Measurements from ENCODE around the gene SAXO1.

Gene SAXO1

DNA sequence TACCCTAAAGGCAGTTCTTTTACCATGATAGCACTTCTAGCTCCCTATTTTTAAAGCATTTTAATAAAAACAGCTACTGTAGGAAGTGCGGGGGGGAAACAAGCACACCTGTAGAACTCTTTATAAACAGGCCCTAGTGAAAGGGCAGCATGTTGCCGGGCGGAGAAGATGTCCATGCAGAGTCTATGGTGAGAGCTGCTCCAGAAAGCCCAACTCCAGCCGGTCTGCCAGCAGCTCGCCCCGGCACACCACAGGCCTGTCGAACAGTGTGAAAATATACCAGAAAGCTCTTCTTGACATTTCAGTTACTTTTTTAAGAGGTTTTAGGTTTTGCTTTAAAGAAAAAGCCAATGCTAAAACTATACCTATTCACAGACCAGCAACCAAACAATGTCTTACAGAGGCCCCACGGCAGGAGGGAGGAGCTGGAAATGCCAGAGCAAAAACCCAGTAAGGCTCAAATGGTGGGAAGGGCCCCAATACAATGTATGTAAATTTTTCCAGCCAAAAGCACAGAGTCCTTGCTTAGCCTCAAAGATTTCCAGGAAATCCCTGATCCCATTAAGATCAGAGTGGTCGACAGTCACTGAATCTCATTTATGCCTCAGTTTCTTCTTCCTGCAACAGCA is 121.2 kb downstream of the SAXO1 start:
- DNase-seq (ENCODE audit: low read depth, low spot score): no peak

DNA sequence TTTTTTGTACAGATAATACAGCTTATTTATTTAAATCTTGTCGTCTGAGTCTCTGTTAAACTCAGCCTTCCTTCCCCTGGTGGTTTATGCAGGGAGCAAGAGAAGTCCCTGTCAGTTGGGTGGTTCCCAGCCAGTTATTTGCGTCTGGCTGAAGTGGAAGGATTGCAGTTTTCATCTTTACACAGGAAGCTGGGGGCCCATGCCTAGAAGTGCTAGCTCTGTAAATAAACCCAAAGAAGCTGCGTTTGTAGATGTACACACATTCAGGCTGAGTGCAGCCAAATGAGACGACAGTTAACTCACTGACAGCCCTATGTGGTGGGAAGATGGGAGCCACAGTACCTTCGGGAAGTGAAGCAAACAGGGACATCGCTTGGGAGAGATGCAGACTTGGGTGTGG is 122.1 kb downstream of the SAXO1 start:
- no peak for DNase-seq (ENCODE audit: low read depth, low spot score)

DNA sequence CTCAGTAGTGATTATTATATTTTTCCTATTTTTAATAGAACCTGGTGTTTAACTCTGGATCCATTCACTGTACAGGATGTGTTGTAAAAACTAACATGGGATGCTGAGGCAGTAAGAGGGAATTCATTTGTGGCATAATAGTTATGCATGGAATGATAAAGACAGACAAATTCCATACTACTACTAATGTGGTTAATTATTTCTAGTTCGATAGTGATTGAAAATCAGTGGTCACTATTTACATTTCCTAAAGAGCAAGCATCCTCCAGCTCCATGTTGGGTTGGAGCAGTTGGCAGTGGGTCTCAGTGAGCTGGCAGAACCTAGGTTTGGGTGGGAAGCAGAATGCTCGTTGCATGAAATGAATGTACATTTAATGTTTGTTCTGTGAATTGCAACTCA is 122.6 kb downstream of the SAXO1 start:
- no peak for DNase-seq (ENCODE audit: low read depth, low spot score)

DNA sequence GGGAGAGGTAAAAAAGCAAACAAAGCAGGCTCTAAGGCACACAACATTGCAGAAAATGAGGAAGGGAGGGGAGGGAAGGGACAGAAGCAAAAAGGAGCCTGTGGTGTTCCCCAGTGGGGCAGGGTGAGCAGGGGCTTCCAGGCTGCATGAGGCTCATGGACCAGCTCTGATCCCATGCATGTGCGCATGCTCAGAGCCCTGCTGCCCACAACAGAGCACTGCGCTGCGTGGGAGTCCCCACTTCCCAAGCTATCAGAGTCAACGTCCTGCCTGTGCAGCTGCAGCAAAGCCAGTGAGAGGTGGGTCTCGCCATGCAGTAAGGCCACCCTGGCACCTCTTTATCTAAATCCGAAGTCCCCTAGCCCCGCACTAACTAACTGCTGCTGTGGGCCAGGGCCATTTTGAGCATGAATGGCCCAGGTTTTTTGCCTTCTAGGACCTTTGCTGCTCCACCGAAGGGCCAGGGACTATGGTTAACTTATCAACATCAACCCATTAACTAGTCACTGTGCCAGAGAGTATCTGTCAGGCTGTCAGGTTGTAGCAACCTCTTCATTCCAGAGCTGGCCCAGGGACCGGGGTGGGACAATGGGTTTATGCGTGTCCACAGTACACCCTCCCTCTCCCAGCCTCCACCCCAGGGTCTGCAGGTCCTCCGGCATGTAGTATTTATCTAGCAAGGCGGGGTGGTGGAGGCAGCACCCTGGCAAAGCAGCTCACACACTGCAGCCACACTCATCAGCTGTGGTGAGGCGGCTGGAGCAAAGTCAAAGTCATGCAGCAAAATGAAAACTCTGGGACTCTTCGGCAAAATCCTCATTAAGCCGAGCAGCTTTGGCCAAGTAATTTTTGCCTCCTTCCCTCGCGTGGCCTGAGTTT is 123.6 kb downstream of the SAXO1 start:
- no peak for DNase-seq (ENCODE audit: low read depth, low spot score)

DNA sequence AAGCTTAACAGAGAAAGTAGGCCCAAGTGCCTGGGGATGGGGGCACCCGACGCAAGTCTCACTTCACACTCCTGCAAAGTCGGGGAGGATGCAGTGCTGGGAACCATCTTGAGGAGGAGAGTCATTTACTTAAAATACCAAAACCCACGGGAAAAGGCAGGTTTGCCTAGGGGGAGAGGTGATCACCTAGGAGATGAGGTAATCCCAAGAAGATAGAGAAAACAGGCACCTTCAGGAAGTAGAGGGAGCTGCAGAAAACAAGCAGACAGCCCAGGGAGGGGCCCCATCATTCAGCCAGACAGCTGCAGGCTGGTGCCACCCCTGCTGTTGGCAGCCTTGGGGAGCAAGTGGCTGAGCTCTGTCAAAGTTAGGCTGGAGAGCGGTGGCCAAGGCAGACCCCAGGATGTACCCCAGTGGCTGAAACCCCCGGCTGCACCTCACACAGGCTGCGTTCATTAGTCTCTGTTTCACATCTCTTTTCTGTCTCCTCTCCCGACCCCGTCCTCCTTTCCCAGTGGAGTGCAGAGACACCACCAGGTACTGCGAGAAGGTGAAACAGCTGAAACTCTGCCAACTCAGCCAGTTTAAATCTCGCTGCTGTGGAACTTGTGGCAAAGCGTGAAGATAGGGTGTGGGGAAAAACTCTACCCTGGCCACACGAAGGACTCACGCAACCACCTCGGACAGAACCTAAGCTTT is 124.9 kb downstream of the SAXO1 start:
- no peak for DNase-seq (ENCODE audit: low read depth, low spot score)

DNA sequence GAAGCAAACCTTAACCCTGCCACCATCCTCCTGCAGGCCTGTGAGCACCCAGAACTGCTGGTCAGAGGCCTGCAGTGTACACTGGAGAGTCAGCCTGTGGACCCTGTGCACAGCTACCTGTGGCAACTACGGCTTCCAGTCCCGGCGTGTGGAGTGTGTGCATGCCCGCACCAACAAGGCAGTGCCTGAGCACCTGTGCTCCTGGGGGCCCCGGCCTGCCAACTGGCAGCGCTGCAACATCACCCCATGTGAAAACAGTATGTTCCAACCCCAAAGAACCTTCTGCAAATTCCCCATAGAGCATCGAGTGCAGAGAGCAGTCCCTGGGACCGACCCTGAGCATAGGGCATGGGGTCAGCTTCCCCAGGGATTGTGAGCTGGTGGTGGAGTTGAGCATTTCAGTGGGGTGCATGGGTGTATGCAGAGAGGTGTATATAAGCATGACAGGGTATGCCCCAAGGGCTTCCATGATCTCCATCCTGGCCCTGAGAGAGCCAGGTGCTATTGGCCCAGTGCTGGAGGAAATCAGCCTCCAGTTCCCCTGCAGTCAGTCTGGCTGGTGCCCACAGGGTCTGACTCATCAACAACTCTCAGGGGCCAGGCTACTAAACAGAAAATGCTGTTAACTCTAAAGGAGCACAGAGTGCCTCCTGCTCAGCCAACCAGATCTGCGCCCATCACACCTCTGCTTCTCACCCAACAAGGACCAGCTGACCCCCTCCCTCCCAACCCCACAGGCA is 126.2 kb downstream of the SAXO1 start:
- no peak for DNase-seq (ENCODE audit: low read depth, low spot score)

DNA sequence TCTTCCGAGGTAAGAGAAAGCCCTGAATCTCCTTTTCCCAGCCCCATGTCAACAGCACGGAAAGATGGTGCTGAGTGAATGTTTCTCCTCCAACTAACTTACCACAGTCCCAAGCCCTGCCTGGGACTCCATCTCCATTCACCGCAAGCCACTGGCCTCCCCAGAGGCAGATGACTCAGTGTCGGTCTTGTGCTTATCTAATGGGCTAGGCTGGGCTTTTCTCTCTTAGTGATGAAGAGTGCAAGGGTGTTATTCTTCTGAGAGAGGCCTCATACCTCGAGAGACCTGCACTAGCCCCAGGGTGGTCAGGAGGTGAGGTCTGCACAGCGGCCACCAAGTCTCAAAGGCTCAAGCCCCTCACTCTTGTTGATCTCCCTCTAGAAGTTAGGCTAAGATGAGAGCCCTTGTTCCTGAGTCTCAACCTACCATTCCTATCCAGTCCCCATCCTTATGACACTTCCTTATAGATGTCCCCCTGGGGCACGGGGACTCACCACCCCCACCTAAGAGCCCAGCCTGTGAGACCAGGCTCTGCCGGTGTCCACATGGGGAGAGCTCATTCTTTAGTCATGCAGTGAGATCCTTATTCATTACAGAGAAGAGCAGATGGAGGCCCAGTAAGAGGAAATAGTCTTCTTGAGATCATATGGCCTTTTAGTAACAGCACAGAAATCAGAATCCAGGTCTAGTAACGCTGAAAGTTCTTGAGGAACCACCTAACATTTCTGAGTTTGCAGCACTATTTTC is 127.0 kb downstream of the SAXO1 start:
- no peak for DNase-seq (ENCODE audit: low read depth, low spot score)

DNA sequence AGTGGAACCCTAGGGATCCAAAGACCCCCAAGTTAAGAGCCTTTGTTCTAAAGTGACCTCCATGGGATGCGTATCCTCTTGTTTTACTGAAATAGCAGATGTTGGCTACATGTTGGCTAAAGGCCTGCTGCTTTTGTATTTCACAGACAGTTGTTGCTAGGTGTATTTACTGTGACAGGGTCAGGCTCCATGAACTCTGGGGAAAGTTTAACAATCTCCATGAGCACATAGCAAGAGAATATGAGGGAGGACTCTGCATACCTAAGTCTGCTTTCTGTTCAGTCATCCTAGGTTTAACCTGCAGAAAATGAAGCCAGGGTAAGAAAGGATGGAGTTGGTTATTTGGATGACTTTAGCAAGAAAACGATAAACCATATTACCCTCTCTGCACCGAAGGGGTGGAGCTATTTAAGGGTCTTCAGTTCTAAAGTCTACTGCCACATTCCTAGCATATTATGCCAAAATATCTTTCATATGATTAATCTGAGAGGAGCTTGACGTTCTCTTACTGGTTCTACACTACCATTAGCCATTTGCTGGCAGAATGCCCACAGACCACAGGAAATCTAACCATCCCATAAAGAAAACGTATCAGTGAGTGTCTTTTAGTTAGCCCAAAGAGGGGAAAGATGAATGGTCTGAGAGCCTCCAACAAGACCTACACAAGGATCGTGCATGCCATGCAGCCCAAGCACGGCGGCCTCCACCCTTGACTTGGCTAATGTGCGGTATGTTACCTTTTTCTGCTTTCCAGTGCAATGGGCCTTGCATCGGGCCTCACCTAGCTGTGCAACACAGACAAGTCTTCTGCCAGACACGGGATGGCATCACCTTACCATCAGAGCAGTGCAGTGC is 127.8 kb downstream of the SAXO1 start:
- no peak for DNase-seq (ENCODE audit: low read depth, low spot score)

DNA sequence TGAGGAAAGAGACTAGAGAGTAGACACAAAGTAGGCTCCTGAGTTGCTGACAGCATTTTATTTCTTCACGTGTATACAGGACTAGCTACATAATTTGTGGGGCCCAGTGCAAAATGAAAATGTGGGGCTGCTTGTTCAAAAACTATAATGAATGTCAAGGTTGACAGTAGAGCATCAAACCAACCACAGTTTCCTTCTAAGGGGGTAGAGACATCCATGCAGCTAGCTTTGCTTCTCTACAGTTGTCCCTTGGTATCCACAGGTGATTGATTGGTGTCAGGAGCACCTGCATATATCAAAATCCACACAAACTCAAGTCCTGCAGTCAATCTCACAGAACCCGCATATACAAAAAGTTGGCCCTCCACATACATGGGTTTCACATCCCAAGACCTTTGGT is 129.6 kb downstream of the SAXO1 start:
- no peak for DNase-seq (ENCODE audit: low read depth, low spot score)

DNA sequence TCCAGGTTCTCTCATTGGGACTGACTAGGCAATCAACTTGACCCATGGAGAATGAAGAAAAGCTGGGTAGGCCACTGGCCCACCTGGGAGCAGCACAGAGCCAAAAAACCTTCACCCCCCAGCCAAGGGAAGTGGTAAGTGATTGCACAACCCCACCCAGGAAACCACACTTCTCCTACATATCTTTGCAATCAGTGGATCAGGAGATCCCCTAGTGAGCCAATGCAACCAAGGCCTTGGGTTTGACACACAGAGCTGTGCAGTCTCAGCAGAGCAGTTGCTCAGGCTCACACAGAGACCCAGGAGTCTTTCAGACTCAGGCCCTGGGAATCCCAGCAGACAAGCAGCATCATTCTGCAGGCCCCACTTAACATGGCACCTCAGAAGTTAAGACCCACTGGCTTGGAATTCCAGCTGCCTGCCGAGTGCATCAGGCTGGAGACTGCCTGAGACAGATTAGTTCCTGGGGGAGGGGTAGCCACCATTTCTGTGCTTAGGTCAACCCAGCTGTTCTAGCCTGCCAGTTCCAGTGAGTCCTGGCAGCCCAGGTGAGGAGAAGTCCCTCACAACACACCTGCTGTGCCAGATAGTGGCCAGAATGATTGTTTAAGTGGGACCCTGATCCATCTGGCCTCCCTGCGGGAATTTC is 136.4 kb downstream of the SAXO1 start:
- DNase-seq (ENCODE audit: low read depth, low spot score): no peak

DNA sequence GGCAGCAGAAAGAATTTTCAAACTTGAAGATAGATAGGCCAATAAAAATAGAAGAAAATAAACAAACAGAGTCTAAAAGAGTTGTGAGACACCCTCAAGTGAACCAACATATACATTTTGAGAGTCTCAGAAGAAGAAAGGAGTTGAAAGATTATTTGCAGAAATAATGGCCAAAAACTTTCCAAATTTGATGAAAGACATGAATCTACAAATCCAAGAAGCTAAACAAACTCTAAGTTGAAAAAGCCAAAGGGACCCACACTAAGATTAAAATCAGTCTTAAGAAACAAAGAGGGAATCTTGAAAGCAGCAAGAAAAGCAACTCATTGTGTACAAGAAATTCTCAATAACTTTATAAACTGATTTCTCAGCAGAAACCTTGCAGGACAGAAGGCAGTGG is 137.0 kb downstream of the SAXO1 start:
- no peak for DNase-seq (ENCODE audit: low read depth, low spot score)

DNA sequence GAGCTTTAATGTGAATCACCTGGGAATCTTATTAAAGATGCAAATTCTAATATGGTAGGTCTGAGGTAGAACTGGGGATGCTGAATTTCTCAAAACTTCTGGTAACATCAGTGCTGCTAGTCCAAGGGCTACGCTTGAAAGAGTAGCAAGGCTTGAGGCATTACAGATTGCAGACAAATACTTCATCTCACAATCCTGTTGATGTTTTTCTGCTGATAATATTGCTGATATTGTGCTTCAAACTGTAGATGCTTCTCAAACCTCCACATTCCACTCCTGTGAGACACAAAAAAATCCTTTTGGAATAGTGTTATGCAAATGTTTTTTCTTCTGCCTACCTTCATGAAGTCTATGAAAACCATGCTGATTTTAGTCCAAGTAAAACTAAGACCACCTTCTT is 139.5 kb downstream of the SAXO1 start:
- DNase-seq (ENCODE audit: low read depth, low spot score): no peak

DNA sequence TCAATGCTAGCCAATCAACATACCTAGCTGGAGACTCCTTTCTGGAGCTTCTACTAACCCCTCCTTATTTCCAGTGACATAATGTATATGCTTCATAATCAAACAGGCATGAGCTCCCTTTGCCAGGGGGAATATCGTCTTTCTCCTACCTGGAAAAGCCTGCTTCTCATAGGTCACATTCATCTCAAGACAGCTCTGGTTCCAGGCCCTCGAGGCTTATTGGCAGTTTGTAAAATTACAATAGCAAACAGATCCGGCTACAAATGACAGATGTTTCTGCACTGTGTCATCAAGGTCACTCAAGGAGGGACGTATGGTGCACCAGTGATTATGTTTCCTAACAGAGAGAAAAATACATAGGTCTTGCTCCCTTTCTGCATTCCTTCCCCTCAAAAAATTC is 140.0 kb downstream of the SAXO1 start:
- DNase-seq (ENCODE audit: low read depth, low spot score): no peak

DNA sequence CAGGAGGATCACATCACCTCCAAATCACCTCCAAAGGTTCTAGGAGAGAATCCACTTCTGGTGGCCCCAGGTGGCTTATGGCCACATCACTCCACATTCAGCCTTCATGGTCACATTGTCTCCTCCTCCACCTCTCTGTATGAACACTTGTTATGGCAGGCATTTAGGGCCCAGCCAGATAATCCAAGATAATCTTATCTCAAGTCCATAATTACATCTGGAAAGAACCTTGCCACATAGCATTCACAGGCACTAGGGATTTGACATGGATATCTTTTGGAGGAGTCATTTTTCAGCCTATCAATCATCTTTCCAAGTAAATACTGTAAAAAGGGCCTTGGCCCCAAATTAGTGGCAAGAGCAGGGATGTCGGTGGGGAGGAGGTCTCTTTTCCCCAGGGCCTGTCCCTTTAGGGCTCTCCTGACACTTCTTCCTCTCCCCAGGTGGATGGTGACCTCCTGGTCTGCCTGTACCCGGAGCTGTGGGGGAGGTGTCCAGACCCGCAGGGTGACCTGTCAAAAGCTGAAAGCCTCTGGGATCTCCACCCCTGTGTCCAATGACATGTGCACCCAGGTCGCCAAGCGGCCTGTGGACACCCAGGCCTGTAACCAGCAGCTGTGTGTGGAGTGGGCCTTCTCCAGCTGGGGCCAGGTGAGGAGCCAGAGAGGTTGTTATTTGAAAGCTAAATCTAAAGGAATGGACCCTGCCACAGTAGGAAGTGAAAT is 140.9 kb downstream of the SAXO1 start:
- no peak for DNase-seq (ENCODE audit: low read depth, low spot score)

DNA sequence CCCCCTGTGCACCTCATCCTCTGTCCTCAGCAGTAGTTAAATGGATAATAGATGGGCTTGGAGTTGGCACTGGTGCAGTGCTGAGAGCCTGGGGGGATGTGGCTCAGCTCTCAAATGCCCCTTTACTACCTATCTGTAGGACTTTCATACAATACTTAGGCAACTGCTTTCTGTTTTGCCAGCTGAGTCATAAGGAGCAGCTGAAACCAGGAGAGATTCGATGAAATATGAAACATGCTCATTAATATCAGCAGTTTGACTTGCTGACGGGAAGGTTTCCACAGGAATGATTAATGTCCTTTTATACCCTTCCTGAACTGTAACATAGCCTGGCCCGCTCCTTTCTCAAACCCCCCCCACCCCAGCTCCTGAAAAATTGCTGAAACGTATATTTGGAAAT is 142.6 kb downstream of the SAXO1 start:
- no peak for DNase-seq (ENCODE audit: low read depth, low spot score)

DNA sequence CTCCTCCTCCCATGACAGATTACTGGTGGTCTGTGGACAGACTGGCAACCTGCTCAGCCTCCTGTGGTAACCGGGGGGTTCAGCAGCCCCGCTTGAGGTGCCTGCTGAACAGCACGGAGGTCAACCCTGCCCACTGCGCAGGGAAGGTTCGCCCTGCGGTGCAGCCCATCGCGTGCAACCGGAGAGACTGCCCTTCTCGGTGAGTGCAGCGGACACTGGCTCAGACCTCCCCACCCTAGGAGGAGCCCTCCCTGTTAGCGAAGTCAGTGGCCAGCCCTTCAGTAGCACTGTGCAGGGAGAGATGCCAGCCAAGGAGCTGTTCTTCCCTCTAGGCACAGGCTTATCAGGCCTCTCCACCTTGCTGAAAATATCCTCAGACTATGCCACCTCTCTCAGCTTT is 143.5 kb downstream of the SAXO1 start:
- no peak for DNase-seq (ENCODE audit: low read depth, low spot score)

DNA sequence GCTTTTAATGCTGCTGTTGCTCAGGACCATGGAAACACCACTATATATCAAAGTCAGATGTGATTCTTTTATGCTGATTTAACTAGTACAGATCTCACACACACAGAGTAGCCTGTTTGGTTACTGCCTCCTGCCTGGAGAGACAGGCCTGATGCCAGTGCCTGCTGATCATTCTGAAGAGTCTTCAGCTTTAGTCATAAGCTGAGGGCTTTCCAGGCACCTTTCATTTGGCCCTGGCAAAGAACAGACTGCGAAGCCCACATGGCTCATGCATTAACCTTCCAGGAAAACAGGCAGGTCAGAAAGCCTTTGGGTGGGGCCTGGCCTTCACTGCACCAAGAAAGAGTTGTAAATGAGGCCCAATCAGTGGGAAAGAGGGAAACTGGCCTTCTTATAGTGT is 144.7 kb downstream of the SAXO1 start:
- no peak for DNase-seq (ENCODE audit: low read depth, low spot score)

DNA sequence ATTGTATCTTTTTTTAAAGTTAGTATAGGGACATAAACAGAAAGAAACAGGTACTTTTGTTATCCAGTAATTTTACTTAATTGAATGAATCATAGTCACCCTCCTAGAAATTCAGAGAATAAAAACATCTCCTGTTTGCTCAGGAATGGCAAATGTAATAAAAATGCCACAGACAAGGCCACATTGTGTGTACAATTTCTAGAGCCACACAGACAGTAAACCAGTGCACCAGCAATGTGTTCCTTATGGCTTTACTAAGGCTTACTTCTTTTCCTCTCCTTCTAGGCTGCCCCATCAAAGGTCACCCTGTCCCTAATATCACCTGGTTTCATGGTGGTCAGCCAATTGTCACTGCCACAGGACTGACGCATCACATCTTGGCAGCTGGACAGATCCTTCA is 145.5 kb downstream of the SAXO1 start:
- DNase-seq (ENCODE audit: low read depth, low spot score): no peak

DNA sequence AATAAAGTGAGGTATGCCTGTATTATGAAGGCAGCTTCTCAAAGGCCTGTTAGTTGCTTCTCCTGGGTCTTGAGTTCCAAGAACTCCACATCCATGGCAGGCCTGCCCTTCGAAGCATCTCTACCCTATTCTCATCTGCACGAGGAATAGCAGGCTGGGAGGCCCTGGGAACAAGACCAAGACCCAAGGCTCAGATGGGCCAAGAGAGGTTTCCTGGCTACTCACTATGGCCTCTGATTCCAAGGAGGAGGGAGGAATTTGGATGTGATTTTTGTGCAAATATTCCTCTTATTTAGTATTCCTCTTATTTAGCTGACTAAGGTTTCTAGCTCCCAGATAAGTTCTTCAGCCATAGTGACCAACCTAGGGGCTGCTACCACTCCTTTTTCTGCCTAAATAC is 151.3 kb downstream of the SAXO1 start:
- no peak for DNase-seq (ENCODE audit: low read depth, low spot score)
